Karpas-422 (cell line): ENCODE measurements around the gene LMOD3. TPM values are rescaled to one million over a fixed set of nuclear protein-coding genes. Genes with fewer than 3 reads are reported as not detected.

ENCODE experiments used
- DNase-seq: peaks from one replicate; pipeline ENCODE4 v3.0.0-alpha.2; 2015
- H2AFZ ChIP-seq: fragments of 200-600 bp; sonication (generic); 2 replicates; pipeline ENCODE4 v1.6.1; 2014; ENCODE audit warnings: antibody characterized with exemption, low read length, mixed read lengths
- H3K27ac ChIP-seq: fragments of 200-600 bp; sonication (generic); 2 replicates; pipeline ENCODE4 v1.5.1; 2014; ENCODE audit warnings: mild to moderate bottlenecking, low read length, moderate library complexity
- H3K27me3 ChIP-seq: fragments of 200-600 bp; sonication (generic); 2 replicates; pipeline ENCODE4 v1.6.1; 2014; ENCODE audit warnings: low read length, mixed read lengths
- H3K36me3 ChIP-seq: fragments of 200-600 bp; sonication (generic); 2 replicates; pipeline ENCODE4 v1.6.1; 2014; ENCODE audit warnings: low read length, mixed read lengths; ENCODE audit not compliant: insufficient read depth
- H3K4me1 ChIP-seq: fragments of 200-600 bp; sonication (generic); 2 replicates; pipeline ENCODE4 v1.6.1; 2014; ENCODE audit warnings: mild to moderate bottlenecking, low read length, mixed read lengths
- H3K4me2 ChIP-seq: fragments of 200-600 bp; sonication (generic); 2 replicates; pipeline ENCODE4 v1.6.1; 2014; ENCODE audit warnings: low read length, low read depth, mild to moderate bottlenecking; ENCODE audit not compliant: poor library complexity, severe bottlenecking
- H3K4me3 ChIP-seq: fragments of 200-600 bp; sonication (generic); 2 replicates; pipeline ENCODE4 v1.5.1; 2014; ENCODE audit warnings: mild to moderate bottlenecking, antibody characterized with exemption, low read length, mixed read lengths
- H3K79me2 ChIP-seq: fragments of 200-600 bp; sonication (generic); 2 replicates; pipeline ENCODE4 v1.6.1; 2014; ENCODE audit warnings: mild to moderate bottlenecking, low read length, mixed read lengths
- H3K9ac ChIP-seq: fragments of 200-600 bp; sonication (generic); 2 replicates; pipeline ENCODE4 v1.6.0; 2014; ENCODE audit warnings: low read length
- H3K9me2 ChIP-seq: fragments of 200-600 bp; sonication (generic), shearing (Covaris generic); replicated peaks from 2 replicates; pipeline ENCODE4 v1.6.0; 2014; ENCODE audit warnings: mild to moderate bottlenecking, low read length, moderate library complexity; ENCODE audit not compliant: insufficient read depth
- H3K9me3 ChIP-seq: fragments of 300-700, 200-600 bp; sonication (generic); 2 replicates; pipeline ENCODE4 v1.6.1; 2014; ENCODE audit warnings: low read length, mixed read lengths
- H4K20me1 ChIP-seq: fragments of 200-600 bp; sonication (generic); 2 replicates; pipeline ENCODE4 v1.6.1; 2014; ENCODE audit warnings: mild to moderate bottlenecking, antibody characterized with exemption, low read length, low read depth; ENCODE audit not compliant: insufficient read depth
- total RNA-seq: library from RNA; depleted of rRNA; stranded (reverse); fragments of >200 nt; shearing (Covaris generic); gene quantifications from 2 replicates; pipeline ENCODE4 v1.2.3, GENCODE V29; 2014; ENCODE audit warnings: low replicate concordance; rRNA removed

Gene LMOD3
- not detected in 2 replicates for total RNA-seq

DNA sequence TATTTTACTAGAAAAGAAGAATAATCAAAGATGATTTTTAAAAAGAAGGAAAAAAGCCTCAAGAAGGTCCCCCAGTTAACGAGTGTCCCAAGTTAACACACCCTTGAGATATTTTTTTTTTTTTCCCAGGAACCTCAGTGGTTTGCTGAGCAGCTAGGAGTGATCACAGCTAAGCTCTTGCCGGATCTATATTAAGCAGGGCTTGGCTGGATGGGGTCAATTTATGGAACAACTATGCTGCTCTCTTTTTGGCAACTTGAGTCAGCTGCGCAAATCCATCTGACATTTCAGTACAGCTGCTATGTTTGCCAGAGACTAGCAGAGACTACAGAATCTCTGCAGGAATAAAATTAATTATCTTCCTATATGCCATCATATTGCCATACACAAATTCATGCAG, at the start of gene LMOD3:
Gene LMOD3, minus strand, starts transcription at position 193 of the 400 bp plus-strand sequence. CDS start 209 bp downstream, outside the sequence.
- Histone ChIP-seq H3K9ac (no peak within 1 kb of the TSS), H3K9me2 (no peaks in the 10 kb centered on the region), H3K27ac (no peak within 1 kb of the TSS), H3K9me3 (no peaks in the 10 kb centered on the region), H3K27me3 (no peaks in the 10 kb centered on the region), H3K79me2 (no peaks in the 10 kb centered on the region), H2AFZ (peak within 1 kb of the TSS; percentile 43; the same call in 1 of the 2 replicates), H3K4me3 (no peak within 1 kb of the TSS), H3K36me3 (no peaks in the 10 kb centered on the region), H4K20me1 (no peaks in the 10 kb centered on the region), H3K4me1 (peaks cover 3% of the 10 kb centered on the region), H3K4me2 (peak within 1 kb of the TSS; percentile 19)
- DNase-seq = no peak

DNA sequence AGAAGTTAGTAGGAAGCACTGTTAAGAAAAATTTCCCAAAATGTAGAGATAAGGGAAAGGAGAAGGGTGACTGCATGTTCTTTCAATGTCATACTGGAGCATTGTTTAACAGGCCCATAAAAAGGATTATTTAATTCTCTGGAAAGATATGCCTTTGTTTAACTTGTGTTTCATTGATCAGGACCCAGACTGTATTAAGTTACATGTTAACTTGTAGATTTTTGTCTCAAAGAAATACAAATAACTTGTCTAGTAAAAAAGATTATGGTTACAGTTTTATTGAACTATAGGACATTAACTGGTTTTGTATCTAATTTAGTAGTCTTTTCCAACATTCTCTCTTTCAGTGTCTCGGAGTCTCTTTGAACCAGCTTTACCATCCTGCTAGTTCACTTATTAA, 49.7 kb upstream of the LMOD3 start:
- no peaks in the 10 kb centered on the region for H3K27me3 ChIP-seq
- no peak overlapping the region for H3K4me3 ChIP-seq
- H4K20me1 ChIP-seq = no peaks in the 10 kb centered on the region
- no peak overlapping the region for H3K9ac ChIP-seq
- H3K9me2 ChIP-seq = no peaks in the 10 kb centered on the region
- H3K9me3 ChIP-seq = no peaks in the 10 kb centered on the region
- no peaks in the 10 kb centered on the region for H3K79me2 ChIP-seq
- H2AFZ ChIP-seq = no peak overlapping the region
- no peak overlapping the region for H3K27ac ChIP-seq
- H3K4me2 ChIP-seq = no peak overlapping the region
- no peaks in the 10 kb centered on the region for H3K36me3 ChIP-seq
- H3K4me1 ChIP-seq = no peaks in the 10 kb centered on the region
- DNase-seq = no peak

DNA sequence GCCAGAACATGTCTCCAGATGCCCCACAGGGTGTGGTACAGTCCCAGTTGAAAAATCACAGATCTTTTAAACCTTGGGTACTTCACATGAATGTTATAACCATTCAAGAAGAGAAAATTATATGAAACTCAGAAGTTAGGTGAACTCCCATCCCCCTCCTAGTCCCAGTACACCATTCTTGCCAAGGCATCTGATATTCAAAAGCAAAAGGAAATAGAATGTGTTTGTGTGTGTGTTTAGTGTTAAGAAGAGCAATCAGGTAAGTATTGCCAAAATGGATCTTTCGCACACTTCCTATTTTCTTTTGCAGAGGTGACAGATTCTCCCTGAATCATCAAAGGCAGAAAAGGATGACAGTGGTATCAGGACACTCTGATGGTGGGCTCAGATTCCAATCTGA, 44.1 kb upstream of the LMOD3 start:
- Histone ChIP-seq H3K9me3 (no peaks in the 10 kb centered on the region), H3K27me3 (no peaks in the 10 kb centered on the region), H3K36me3 (no peaks in the 10 kb centered on the region), H2AFZ (no peak overlapping the region), H3K27ac (no peak overlapping the region), H4K20me1 (no peaks in the 10 kb centered on the region), H3K9ac (no peak overlapping the region), H3K9me2 (no peaks in the 10 kb centered on the region), H3K79me2 (no peaks in the 10 kb centered on the region), H3K4me2 (no peak overlapping the region), H3K4me3 (no peak overlapping the region), H3K4me1 (no peaks in the 10 kb centered on the region)
- no peak for DNase-seq

DNA sequence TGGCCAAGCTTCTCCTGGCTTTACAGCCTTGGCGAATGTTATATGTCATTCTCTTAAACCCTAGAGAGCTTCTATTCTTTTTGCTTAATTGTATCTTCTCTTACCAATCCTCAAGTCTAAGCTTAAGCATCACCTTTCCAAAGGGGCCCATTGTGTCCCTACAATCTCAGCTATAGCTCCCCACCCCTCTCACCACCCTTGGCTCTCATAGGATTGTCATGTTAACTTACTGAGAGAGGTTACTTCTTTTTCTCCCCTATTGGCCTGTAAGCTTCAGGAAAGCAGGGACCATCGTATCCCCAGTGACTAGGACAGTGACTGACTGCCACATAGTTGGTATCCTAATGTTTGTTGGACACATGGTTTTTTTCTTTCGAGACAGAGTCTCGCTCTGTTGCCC, 43.3 kb upstream of the LMOD3 start:
- no peak overlapping the region for H3K9ac ChIP-seq
- H3K9me3 ChIP-seq = no peaks in the 10 kb centered on the region
- H3K27ac ChIP-seq = no peak overlapping the region
- no peaks in the 10 kb centered on the region for H3K79me2 ChIP-seq
- H3K36me3 ChIP-seq = no peaks in the 10 kb centered on the region
- no peaks in the 10 kb centered on the region for H4K20me1 ChIP-seq
- no peak overlapping the region for H2AFZ ChIP-seq
- H3K4me1 ChIP-seq = no peaks in the 10 kb centered on the region
- H3K4me3 ChIP-seq = no peak overlapping the region
- no peak overlapping the region for H3K4me2 ChIP-seq
- DNase-seq = no peak
- no peaks in the 10 kb centered on the region for H3K9me2 ChIP-seq
- no peaks in the 10 kb centered on the region for H3K27me3 ChIP-seq

DNA sequence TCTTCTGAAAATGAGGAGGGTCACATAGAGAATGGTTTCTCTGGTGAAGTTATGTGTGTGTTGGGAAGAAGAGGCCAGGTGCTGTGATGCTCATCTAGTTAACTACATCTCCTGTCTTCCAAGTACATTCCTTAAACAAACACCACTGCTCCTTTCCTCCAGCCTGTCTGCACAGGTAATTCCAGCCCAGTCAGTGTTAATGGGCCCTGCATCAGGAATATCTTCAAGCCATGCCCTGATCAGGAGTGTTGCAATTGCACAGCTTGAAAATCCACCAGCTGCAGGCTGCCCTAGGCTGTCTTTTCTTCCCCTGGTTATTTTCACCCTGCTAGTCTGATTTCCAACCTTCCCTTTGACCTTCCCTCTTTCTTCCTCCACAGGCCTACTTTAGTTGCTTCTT, 41.9 kb upstream of the LMOD3 start:
- Histone ChIP-seq H3K27ac (no peak overlapping the region), H3K4me2 (no peak overlapping the region), H3K27me3 (no peaks in the 10 kb centered on the region), H3K4me1 (no peaks in the 10 kb centered on the region), H3K79me2 (no peaks in the 10 kb centered on the region), H3K36me3 (no peaks in the 10 kb centered on the region), H3K4me3 (no peak overlapping the region), H3K9me3 (no peaks in the 10 kb centered on the region), H4K20me1 (no peaks in the 10 kb centered on the region), H3K9ac (no peak overlapping the region), H2AFZ (no peak overlapping the region), H3K9me2 (no peaks in the 10 kb centered on the region)
- no peak for DNase-seq

DNA sequence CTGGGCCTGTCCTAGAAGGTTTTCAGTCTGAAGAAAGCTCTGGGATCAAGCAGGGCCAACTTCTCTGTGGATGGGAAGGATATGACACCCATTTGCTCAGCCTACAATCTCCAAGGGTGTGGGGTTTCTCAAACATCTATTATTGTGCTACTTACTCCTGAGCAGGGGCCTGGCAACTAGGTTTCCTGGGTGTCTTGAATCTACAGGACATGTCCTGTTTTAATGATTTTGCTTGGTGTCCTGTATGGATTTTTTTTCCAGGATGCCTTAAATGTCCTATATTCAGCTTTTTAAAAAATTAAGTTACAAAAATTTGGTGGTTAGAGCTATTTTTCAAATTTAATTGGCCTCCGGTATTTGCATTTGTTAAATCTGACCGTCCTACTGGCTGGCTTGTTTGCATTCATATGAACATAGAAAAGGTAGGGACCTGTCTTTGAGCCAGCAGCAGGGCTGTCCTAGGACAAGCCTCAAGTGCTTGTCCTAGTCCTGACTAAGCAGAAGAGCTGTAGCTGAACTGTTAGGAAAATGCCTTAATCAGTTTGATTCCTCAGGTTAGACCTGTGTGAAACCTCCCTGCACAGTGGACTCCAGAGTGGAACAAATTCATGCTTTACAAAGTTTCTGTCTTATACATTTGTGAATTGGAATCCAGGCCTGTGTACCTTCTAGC, 40.0 kb upstream of the LMOD3 start:
- Histone ChIP-seq H3K27ac (no peak overlapping the region), H3K79me2 (no peaks in the 10 kb centered on the region), H3K9me3 (no peaks in the 10 kb centered on the region), H3K4me1 (no peaks in the 10 kb centered on the region), H3K9ac (no peak overlapping the region), H3K4me3 (no peak overlapping the region), H3K36me3 (no peaks in the 10 kb centered on the region), H3K27me3 (no peaks in the 10 kb centered on the region), H4K20me1 (no peaks in the 10 kb centered on the region), H3K4me2 (no peak overlapping the region), H2AFZ (no peak overlapping the region), H3K9me2 (no peaks in the 10 kb centered on the region)
- no peak for DNase-seq

DNA sequence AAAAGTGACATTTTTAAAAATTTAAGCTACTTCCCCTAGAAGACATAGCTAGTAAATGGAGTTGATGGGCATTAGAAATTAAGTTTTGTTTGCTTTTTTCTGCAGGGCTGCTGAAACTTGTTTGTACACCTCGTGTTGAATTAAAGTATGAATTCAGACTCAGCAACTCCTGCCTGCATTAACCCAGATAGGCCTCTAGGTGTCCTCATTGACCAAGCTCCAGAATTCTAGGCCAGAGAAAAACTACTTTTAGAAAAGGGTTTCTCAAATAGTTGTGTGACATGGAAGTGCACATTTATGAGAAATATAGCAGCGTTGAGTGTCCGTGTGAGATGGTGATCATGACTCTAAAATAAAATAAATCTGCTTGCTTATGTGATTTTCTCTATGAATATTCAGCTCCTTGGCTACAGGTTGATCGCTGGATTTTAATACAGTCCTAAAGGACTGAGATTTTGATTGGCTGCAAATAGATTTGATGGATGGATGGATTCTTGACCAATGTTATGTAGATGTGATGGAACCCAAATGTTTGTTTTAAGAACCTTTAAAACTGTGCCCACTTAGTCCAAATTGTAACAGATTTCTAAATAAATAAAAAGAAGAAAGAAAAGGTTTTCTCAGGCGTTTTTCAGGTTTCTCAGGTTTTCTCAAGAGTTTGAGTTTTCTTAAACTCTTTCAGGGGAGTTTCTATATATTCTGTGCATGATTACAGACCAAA, 39.4 kb upstream of the LMOD3 start:
- peak; percentile 76 for DNase-seq
- no peaks in the 10 kb centered on the region for H4K20me1 ChIP-seq
- H3K9ac ChIP-seq = no peak overlapping the region
- H3K4me2 ChIP-seq = no peak overlapping the region
- H3K9me2 ChIP-seq = no peaks in the 10 kb centered on the region
- H3K4me1 ChIP-seq = no peaks in the 10 kb centered on the region
- no peaks in the 10 kb centered on the region for H3K79me2 ChIP-seq
- H3K9me3 ChIP-seq = no peaks in the 10 kb centered on the region
- no peak overlapping the region for H3K27ac ChIP-seq
- no peaks in the 10 kb centered on the region for H3K27me3 ChIP-seq
- no peaks in the 10 kb centered on the region for H3K36me3 ChIP-seq
- H3K4me3 ChIP-seq = no peak overlapping the region
- H2AFZ ChIP-seq = no peak overlapping the region

DNA sequence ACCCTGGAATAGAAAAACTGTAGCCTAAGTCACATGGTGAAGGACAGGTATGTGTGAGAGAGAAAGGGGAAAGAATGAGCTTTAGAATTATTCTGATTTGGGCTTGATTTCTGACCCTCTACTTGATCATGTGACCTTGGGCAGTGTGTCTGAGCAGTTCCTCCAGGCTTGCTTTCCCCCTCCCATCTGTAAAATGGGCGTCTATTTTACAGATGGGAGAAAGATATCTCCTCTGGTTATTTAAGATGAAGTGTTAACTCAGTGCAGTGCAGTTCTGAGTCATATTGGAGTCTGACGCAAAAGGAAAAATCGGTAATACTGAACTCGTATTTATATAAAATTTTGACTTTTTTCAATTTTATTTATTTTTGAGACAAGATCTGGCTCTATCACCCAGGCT, 38.1 kb upstream of the LMOD3 start:
- Histone ChIP-seq H3K27ac (no peak overlapping the region), H3K27me3 (no peaks in the 10 kb centered on the region), H3K9me3 (no peaks in the 10 kb centered on the region), H3K9me2 (no peaks in the 10 kb centered on the region), H3K4me1 (no peaks in the 10 kb centered on the region), H3K9ac (no peak overlapping the region), H3K36me3 (no peaks in the 10 kb centered on the region), H3K79me2 (no peaks in the 10 kb centered on the region), H2AFZ (no peak overlapping the region), H3K4me2 (no peak overlapping the region), H3K4me3 (no peak overlapping the region), H4K20me1 (no peaks in the 10 kb centered on the region)
- DNase-seq = no peak
